ENCODE measurements around the gene CD55.

Gene CD55

DNA sequence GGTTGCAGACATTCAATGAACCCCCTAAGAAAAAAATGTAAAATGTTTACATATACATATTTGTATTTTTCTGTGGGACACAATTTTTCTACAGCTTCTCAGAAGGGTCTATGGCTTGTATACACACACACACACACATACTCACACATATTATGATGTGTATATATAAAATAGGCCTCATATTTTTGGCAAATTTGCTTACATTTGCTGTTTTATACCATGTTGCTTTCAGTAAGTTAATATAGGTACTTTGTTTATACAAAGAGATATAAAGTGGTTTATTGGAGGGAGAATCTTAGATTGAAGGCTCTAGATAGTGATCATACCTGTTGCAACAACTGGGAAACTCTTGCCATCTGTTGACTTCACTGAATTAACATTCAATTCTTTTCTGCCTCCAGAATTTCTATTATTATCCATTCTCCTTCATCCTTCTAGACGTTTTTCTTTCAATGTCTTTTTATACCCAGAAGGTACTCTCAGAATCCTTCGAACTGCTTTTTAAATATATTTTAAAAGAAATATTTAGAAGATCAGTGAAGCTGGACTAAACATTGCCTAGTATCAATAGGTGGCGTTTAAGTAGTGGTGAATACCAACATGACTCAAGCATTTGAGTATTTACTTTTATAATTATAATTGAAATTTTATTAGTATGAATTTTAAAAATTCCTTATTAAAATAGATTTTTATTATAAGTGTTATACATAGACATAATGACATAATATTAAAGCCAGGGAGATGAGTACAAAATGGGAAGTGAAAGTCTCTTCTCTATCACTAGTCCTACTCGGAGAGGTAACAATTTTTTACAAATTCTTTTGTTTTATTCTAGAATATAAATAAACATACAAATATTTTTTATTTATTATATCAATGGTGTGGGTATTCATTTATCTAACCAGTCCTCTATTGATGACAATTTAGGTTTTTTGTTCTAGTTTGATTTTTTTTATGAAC is 10.2 kb downstream of the CD55 start:
- DNase-seq = no peak

DNA sequence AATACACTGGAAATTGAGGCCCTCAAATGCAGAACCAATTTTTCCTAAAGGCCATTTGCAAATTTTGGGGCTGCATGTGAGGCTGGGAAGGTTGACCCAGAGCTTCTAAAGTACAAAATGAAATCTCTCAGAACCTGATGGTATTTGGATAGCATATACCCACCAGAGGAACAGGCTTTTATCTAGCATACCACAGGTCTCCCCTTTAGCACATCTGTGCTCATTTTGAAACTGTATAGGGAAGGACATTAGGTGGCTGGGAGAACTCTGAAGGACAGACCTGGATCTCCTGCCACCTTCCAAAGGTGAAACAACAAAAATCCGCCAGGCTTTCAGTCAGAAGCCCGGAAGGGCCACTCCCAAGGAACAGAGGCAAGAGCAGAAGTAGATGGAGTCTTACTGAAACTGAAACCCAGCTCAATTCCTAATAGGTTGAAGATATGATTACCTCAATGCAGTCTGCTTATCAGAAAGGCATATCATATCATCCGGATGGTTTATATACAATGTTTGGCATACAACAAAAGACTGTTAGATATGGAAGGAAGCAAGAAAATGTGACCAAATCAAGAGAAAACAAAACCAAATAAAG is 11.6 kb downstream of the CD55 start:
- DNase-seq = no peak

DNA sequence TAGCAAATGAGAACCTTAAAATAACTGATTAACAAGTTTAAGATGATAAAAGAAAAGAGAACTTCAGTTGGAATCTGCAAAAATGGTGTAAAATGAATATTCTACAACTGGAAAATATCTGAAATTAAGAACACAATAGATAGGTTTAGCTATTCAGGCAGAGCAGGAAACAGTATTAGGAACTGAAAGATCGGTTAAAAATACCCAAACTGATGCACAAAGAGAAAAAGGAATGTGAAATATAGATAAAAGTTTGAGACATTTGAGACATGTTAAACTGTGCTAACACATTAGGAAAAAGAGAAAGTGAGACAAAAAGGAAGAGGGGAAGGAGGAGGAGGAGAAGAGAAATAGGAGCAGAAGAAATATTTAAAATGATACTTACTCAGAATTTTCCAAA is 12.1 kb downstream of the CD55 start:
- no peak for DNase-seq

DNA sequence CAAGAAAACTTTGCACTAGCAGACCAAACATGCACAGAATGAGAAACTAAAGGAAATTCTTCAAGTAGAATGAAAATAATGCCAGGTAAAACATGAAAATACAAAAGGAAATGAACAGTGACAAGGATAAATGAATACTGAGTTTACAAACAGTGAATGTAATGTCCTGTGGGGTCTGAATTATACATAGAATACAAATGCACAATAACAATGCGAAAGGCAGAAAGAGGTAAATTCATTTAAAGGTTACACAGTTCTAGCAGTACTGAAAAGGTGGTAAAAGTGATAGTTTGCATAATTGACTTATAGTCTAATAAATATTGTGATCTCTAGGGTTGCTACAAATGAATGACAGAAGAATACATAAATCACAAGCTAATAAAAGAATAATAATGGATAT is 12.9 kb downstream of the CD55 start:
- DNase-seq = no peak

DNA sequence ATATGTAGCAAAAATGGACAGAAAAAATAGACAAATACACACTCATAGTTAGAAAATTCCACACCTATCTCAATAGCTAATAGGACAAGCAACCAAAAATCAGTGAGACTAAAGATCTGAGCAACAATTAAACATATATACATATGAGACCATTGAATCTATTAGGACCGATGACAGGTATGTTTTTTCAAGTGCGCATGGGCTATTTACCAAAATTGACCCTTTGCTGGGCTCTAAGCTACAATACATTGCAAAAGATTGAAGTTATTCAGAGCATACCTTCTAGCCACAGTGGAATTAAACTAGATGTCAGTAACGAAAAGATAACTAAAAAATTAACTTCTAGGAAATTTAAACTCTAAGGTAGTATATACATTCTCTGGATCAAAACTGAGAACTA is 13.7 kb downstream of the CD55 start:
- no peak for DNase-seq

DNA sequence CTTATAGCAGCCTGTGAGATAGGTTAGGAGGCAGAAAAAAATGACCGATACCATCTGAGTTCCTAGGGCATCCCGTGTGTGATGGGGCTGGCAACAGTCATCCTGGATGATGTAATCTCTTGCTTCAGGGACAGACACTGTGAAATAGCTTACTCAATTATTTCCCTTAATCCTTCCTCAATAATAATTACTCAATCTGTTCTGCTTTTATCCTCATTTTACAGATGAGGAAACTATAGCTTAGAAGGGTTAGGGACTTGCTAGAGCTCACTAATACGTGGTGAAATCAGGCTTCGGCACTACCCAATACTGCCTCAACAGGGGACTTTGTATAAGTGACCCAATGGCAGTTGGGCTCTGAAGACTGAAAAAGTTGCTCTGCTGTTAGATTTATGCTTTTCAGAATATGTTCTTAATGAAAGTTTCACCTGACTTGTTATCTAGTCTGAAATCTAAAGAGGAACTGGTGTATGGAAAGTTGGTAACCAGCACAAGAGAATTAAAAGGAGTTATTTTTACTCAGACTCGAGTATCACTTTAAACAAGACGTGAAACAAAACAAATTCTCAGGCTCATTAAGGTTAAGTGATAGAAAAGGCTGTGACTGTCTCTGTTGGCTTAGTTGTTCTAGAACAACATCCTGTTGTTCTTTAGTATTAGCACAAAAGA is 14.4 kb downstream of the CD55 start:
- peak; percentile 60 to 64 for DNase-seq

DNA sequence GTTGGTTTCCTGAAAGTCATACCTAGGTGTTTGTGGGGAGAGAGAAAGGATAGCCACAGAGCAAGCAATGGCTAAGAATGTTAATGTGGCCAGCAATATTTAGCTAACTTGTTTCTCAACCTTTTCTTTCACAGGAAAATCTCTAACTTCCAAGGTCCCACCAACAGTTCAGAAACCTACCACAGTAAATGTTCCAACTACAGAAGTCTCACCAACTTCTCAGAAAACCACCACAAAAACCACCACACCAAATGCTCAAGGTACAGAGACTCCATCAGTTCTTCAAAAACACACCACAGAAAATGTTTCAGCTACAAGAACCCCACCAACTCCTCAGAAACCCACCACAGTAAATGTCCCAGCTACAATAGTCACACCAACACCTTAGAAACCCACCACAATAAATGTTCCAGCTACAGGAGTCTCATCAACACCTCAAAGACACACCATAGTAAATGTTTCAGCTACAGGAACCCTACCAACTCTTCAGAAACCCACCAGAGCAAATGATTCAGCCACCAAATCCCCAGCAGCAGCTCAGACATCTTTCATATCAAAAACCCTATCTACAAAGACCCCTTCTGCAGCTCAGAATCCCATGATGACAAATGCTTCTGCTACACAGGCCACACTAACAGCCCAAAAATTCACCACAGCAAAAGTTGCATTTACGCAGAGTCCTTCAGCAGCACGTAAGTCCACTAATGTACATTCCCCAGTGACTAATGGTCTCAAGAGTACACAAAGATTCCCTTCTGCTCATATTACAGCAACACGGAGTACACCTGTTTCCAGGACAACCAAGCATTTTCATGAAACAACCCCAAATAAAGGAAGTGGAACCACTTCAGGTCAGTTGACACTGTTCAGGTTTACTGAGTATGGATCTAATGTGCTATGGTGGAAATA is 15.3 kb downstream of the CD55 start:
- DNase-seq = peak; percentile 68 to 81

DNA sequence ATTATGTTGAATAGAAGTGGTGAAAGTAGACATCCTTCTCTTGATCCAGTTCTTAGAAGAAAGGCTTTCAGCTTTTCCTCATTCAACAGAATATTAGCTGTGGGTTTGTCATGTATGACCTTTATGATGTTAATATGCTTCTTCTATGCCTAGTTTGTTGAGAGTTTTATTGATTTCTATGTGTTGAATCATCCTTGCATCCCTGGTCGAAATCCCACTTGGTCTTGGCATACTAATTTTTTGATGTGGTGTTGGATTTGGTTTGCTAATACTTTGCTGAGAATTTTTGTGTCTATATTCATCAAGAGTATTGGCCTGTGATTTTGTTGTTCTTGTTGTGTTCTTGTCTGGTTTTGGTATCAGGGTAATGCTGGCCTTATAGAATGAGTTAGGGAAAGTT is 20.9 kb downstream of the CD55 start:
- no peak for DNase-seq

DNA sequence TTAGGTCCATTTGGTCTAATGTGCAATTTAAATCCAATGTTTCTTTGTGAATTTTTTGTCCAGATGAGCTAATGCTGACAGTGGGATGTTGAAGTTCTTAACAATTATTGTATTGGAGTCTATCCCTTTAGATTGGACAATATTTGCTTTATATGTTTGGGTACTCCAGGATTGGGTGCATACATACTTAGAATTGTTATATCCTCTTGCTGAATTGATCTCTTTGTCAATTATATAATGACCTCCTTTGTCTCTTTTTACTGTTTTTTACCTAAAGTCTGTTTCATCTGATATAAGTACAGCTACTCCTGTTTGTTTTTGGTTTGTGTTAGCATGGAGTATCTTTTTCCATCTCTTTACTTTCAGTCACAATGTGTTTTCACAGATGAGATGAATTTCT is 22.2 kb downstream of the CD55 start:
- no peak for DNase-seq

DNA sequence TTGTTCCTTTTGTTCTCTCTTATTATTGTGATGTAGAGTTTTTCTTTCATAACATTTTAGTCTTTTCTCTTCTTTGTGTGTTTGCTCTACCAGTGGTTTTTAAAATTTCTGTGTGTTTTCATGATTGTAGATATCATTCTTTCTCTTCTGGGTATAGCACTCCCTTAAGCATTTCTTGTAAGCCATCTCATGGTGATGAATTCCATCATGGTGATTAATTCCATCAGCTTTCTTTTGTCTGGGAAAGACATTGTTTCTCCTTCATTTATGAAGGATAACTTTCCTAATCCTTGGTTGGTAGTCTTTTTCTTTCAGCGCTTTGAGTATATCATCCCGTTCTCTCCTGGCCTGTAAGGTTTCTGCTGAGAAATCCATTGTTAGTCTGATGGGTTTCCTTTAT is 22.7 kb downstream of the CD55 start:
- no peak for DNase-seq

DNA sequence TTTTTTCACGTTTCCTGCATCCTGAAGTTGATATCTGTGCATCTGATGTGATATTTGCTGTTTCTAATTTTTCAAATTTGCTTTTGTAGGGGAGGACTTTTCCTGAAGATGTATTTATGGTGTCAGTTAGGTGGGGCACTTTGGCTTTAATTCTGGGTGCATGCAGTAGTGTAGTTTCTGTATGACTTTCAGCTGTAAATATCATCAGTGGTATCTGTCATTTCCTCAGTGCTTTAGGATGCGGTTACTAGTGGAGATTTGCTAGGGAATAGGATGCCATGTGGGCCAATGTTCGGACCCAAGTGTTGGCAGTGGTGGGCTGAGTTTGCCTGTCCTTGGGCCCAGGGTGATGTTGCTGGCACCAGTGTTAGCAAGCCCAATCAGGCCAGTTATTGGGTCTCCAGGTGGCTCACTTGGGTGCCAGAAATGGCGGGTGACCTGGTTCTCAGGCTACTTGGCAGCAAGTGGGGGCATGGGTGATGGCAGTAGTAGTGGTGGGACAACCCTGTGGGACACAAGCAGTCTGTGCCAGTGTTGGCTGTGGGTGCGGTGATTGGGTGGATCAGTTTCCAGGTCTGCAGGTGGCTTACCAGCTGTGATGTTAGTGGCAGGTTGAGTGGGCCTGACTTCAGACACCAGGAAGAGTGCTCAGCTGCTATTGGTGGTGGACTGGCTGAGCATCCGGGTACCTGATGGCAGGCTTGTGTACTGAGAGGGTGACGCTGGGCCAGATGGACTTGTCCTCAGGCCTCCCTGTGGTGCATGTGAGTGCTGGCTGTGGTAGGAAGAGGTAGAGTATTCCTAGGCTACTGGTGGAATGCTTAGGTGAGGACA is 24.4 kb downstream of the CD55 start:
- DNase-seq = no peak

DNA sequence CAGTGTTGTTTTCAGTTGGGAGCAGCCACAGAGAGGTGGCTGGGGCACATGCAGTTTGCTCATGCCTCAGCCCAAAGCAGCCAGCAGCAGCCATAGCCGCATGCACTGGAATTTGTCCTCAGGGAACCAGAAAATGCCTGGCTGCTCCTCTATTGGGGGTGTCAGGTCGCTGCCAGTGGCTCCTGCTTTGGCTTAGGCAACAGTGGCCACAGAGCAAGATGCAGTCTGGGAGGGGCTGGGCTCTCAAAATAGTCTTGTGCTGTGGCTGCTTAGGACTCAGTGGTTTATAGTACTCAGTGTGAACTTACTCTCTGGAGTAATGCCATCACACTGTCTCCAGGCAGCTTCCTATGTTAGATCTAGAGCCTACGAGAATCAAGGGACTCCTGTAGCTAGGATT is 25.0 kb downstream of the CD55 start:
- DNase-seq = no peak

DNA sequence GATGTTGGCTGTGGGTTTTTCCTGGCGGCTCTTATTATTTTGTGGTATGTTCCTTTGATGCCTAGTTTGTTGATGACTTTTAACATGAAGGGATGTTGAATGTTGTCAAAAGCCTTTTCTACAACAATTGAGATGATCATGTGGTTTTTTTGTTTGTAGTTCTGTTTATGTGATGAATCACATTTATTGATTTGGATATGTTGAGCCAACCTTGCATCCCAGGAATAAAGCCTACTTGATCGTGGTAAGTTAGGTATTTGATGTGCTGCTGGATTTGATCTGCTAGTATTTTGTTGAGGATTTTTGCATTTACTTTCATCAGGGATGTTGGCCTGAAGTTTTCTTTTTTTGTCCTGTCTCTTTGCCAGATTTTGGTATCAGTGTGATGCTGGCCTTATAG is 28.5 kb downstream of the CD55 start:
- no peak for DNase-seq

DNA sequence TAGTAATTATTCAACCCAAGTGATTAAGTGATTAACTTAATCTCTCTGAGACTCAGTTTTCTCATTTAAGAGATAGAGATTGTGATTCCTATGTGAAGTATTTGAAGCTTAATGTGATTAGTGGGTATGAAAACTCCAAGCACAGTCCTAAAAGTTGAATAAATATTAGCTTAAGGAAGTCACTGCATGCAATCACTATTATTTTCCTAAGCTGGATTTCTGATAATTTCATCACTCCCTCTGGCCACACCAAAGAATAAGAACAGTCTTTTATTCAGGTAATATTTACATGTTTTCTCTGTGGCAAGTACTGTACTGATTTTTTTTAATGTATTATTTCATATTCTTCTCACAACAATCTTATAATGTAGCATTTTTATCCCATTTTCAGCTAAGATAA is 31.1 kb downstream of the CD55 start:
- no peak for DNase-seq

DNA sequence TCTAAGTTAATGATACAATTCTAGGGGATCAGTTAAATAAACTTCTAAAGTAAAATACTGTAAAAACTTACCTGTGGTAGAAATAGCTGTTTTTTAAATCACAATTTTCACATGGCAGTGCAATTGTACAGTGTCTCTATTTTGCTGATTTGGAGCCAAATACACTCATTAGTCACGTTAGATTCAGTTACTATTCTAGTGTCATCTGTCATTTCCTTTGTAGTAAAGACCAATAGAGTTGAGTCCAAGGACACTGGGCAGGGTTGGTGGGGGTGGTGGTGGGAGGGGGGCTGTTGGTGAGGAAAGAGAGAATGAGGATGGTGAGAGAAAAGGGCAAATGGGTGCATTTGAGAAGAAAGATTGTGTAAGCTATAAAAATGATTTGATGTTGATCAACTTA is 33.6 kb downstream of the CD55 start:
- no peak for DNase-seq

DNA sequence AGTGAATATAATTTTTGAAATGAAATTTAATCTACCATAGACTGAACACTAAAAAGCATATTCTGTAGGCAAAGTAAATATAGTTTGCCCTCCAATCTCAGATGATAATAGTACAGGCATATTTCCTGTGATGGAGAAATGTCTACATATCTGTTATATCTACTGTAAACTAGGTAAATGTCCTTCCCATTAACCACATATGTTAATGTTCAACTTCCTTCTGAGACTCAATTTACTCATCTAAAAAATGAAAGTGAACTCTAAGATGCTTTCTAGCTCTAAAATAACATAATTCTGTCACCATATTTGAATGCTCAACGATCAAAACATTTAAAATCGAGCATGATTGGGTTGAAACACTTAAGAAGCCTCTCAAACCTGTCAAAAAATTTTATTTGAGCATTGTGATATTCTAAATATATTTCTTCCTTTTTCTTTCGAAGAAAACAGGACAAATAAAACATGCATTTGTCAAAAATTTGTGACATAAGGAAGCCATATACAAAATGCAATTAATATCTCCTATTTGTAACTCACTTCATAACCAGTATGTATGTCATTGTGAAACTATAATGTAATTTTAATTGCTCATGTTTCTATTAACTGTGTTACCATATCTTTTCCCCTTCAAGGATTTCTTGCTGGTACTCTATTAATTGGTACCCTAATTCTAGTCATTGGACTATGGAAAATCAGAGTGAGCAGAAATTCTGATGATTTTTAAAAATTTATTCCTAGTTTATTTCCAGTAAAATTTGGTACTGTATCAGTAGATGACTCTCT is 34.2 kb downstream of the CD55 start:
- DNase-seq = no peak

DNA sequence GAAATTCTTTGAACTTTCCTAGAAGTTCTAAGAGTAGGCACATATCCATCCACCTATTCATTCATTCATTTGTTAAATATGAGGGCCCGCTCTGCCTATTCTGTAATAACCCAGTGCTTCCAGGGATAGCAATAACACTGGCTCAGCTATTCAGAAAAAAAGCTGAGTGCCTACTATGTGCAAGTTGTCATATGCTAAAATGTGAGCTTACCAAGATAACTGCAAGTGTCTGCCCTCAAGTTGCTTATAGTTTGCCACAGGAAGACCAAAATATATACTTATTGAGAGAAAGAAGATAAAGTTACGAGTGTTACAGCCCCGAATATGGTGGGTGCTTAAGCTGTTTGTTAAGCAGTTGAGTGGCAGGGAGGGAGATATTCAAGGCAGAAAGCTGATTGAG is 39.6 kb downstream of the CD55 start:
- no peak for DNase-seq

DNA sequence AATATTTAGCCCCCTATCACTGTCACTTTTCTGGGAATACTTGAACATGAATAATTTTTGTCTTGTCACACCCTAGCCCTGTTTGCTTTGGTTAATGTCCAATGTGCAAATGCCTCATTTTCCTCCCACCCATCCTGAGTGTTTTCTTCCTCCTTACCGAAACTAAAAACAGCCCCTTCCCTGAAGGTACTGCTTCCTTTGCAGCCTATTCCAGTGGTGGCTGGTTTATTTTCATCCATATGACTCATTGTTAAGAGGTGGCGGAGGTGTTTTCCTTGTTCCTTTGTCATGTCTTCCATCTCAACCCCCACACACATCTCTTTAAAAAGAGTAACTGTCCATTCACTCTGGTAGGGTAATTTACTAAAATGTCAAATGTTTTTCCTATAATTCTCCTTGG is 40.4 kb downstream of the CD55 start:
- no peak for DNase-seq

DNA sequence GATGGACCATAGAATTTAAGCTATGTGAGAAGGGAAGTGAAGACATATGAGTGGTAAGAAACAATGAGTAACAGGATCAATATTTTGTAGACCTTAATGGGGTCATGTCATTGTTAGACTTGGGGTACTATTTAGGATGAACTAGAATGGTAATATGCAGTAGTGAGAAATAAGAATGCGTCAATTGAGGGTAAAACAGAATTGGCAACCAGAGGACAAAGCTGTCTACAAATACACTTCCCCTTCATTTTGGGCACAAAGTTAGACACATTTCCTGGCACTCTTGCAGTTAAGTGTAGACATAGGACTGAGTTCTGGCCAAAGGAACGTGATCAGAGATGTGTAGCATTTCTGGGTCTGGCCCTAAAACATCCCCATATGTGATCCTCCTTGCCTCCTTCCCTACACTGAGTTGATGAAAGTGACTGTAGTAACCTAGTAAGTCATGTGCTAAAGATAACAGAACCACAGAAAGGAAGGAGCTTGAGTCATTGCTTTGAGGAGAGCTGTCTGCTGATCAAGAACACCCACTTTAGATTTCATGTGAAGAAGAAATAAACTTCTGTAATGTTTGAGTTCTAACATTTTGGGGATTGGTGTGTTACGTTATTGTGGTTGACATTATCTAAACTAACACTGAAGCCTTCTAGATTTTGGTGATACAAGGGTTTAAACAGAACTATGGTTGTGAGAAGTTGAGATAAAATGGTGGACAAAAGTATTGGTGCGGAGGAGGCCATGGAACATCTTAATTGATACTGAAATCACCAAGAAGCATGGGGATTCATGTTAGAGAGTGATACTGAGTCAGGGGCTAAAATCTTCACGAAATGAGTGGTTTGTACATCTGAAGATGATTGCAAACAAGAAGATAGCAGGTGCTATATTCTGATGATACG is 41.7 kb downstream of the CD55 start:
- DNase-seq = peak in 1 of 2 donors; percentile 21

DNA sequence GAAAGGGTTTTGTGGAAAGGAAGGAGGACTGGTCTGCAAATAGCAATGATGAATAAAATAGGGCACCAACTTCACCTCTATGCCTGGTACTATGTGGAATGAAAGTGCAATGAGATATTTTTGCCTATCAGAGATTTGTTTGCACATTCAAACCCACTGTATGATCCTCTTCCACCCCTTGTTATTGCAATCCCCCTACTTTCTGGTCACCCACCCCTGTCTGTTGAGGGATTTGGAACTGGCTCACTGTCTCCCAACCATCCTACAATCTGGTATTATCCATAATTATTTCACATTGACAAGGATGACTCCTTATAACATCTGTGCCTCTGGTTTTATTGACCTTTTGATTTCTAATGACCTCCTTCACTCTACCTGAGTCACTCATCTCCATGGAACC is 42.4 kb downstream of the CD55 start:
- DNase-seq = no peak

Data from CD4-positive, alpha-beta T cell treated with Interferon alpha-2 for 1 hour (primary cell).